GM21447 (cell line): Measurements from ENCODE around the gene UBE2F.

ENCODE experiments used
- ATAC-seq: cut with Tn5 transposase; IDR thresholded peaks from one replicate; pipeline ENCODE4 v1.9.1; 2021; ENCODE audit not compliant: unreplicated experiment

Gene UBE2F

GRCh38 chr2:238069021-238069709 is 102.4 kb downstream of the UBE2F start:
- ATAC-seq = no peak

- ATAC-seq = no peak
These were observed 103.1 kb downstream of the UBE2F start for GRCh38 chr2:238069877-238070276.

- ATAC-seq = no peak
These were observed 108.6 kb downstream of the UBE2F start for GRCh38 chr2:238075397-238075796.

- ATAC-seq = no peak
These were observed 110.5 kb downstream of the UBE2F start for GRCh38 chr2:238077292-238077691.

- ATAC-seq = no peak
These were observed 113.1 kb downstream of the UBE2F start for GRCh38 chr2:238079874-238080327.

GRCh38 chr2:238080518-238080917 is 113.7 kb downstream of the UBE2F start:
- no peak for ATAC-seq

- ATAC-seq = no peak
These were observed 114.3 kb downstream of the UBE2F start for GRCh38 chr2:238081150-238081549.

GRCh38 chr2:238081561-238081960 is 114.7 kb downstream of the UBE2F start:
- ATAC-seq = no peak

- no peak for ATAC-seq
These were observed 115.3 kb downstream of the UBE2F start for GRCh38 chr2:238082151-238082550.

GRCh38 chr2:238082827-238083226 is 116.0 kb downstream of the UBE2F start:
- ATAC-seq = no peak

GRCh38 chr2:238083919-238084318 is 117.1 kb downstream of the UBE2F start:
- no peak for ATAC-seq

DNA sequence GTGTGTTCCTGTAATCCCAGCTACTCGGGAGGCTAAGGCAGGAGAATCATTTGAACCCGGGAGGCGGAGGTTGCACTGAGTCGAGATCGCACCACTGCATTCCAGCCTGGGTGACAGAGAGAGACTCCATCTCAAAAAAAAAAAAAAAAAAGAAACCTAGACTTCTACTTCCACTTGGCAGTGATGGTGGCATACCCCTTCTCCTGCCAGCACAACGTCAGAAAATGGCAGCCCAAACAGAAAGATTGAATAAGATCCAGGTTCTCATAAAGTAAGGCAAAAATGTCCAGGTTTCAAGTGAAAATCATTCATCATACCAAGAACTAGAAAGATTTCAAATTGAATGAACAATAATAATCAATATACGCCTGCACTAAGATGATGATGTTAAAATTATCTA is 117.9 kb downstream of the UBE2F start:
- no peak for ATAC-seq

- no peak for ATAC-seq
These were observed 119.1 kb downstream of the UBE2F start for GRCh38 chr2:238085899-238086298.

- ATAC-seq = no peak
These were observed 120.4 kb downstream of the UBE2F start for GRCh38 chr2:238087211-238087610.

DNA sequence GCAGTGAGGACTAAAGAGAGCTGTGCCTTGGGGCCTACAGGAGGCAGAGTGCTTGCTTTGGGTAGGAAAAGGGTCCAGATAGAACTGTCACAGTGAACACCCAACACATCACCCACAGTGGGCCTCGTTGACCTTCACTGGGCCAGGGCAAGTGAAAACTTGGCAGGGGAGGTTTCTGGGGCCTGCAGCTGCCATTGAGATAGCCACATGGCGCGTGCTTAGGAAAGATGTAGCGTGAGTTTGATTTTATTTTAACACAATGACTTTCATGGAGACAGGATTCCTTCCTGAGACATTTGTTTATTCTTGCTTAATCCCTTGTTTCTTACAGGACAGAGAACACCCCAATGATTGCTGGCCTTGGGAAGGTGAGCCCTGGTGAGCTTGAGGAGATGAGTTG is 124.1 kb downstream of the UBE2F start:
- ATAC-seq = no peak

- no peak for ATAC-seq
These were observed 124.7 kb downstream of the UBE2F start for GRCh38 chr2:238091436-238092060.
